Activated B cell treated with CpG ODN at 0.5 μM for 24 hours (primary cell): ENCODE data around the gene TCF7L2. TPM values are rescaled to one million over a fixed set of nuclear protein-coding genes. Genes with fewer than 3 reads are reported as not detected.

ENCODE experiments used
- ATAC-seq: fragments of 200-7000 bp; cut with Tn5 transposase; one replicate; pipeline ENCODE4 v1.10.0; 2021; ENCODE audit warnings: low read depth, mild to moderate bottlenecking, moderate library complexity
- CTCF ChIA-PET: fragments of 350-600 bp; sonication (Branson Sonifier 250); formaldehyde crosslinking; loops from one replicate; lab custom pipeline; 2021; ENCODE audit warnings: antibody characterized with exemption; lab: Charles Lee
- POLR2A ChIA-PET: fragments of 350-600 bp; sonication (Branson Sonifier 250); formaldehyde crosslinking; loops from one replicate; lab custom pipeline; 2021; ENCODE audit warnings: antibody characterized with exemption; lab: Charles Lee
- DNase-seq: peaks from one replicate; pipeline ENCODE4 v3.0.0; 2022
- H3K27ac Mint-ChIP-seq: one replicate; pipeline ENCODE4 v1.8.0; 2020; ENCODE audit warnings: mixed read lengths
- H3K27me3 Mint-ChIP-seq: one replicate; pipeline ENCODE4 v1.8.0; 2021; ENCODE audit warnings: mixed read lengths
- H3K36me3 Mint-ChIP-seq: one replicate; pipeline ENCODE4 v1.8.0; 2021; ENCODE audit warnings: low read depth, mixed read lengths
- H3K4me1 Mint-ChIP-seq: one replicate; pipeline ENCODE4 v1.8.0; 2021; ENCODE audit warnings: mixed read lengths
- H3K4me3 Mint-ChIP-seq: one replicate; pipeline ENCODE4 v1.8.0; 2020; ENCODE audit warnings: mild to moderate bottlenecking, mixed read lengths
- H3K9me3 Mint-ChIP-seq: one replicate; pipeline ENCODE4 v1.8.0; 2020; ENCODE audit warnings: mixed read lengths
- CTCF ChIP-seq: fragments of 200-600 bp; IDR thresholded peaks from one replicate; pipeline ENCODE4 v1.8.0; 2022; ENCODE audit warnings: antibody characterized with exemption, mild to moderate bottlenecking
- intact Hi-C: fragments of 100-400 bp; cut with micrococcal nuclease; formaldehyde crosslinking; loops from one replicate; pipeline ENCODE4 v1.15.1; 2024
- total RNA-seq: library from RNA; stranded (reverse); gene quantifications from 2 replicates; pipeline ENCODE4 v1.2.3, GENCODE V29; 2022

TCF7L2 gene
- total RNA-seq, 1 donor from 2014 or later = 2.2 TPM

GRCh38 chr10:112911206-112911605 lies 38.8 kb upstream of the TCF7L2 start:
- H3K27ac Mint-ChIP-seq = no peak overlapping the region
- ChIA-PET POLR2A (no interaction called here), CTCF (no interaction called here)
- H3K36me3 Mint-ChIP-seq = no peaks in the 10 kb centered on the region
- ATAC-seq (no peak), DNase-seq (no peak)
- H3K9me3 Mint-ChIP-seq = no peaks in the 10 kb centered on the region
- intact Hi-C loops = no loop called here
- H3K27me3 Mint-ChIP-seq = no peaks in the 10 kb centered on the region
- TF ChIP-seq CTCF = no peak
- no peak overlapping the region for H3K4me3 Mint-ChIP-seq
- no peaks in the 10 kb centered on the region for H3K4me1 Mint-ChIP-seq

GRCh38 chr10:112912410-112912928 lies 37.6 kb upstream of the TCF7L2 start:
- Mint-ChIP-seq H3K9me3 (no peaks in the 10 kb centered on the region), H3K27me3 (no peaks in the 10 kb centered on the region), H3K4me1 (no peaks in the 10 kb centered on the region), H3K4me3 (no peak overlapping the region), H3K36me3 (no peaks in the 10 kb centered on the region), H3K27ac (no peak overlapping the region)
- intact Hi-C loops = no loop called here
- ATAC-seq (no peak), DNase-seq (no peak)
- CTCF ChIA-PET = no interaction called here
- no peak for TF ChIP-seq CTCF
- POLR2A ChIA-PET = no interaction called here

GRCh38 chr10:112913255-112913654 lies 36.8 kb upstream of the TCF7L2 start:
- ChIA-PET CTCF (no interaction called here), POLR2A (no interaction called here)
- no peaks in the 10 kb centered on the region for H3K27me3 Mint-ChIP-seq
- H3K4me1 Mint-ChIP-seq = no peaks in the 10 kb centered on the region
- no peak for TF ChIP-seq CTCF
- DNase-seq (no peak), ATAC-seq (no peak)
- no peak overlapping the region for H3K4me3 Mint-ChIP-seq
- intact Hi-C loops = no loop called here
- H3K9me3 Mint-ChIP-seq = no peaks in the 10 kb centered on the region
- no peaks in the 10 kb centered on the region for H3K36me3 Mint-ChIP-seq
- no peak overlapping the region for H3K27ac Mint-ChIP-seq

- Mint-ChIP-seq H3K9me3 (no peaks in the 10 kb centered on the region), H3K36me3 (no peaks in the 10 kb centered on the region), H3K4me3 (no peak overlapping the region), H3K27me3 (no peaks in the 10 kb centered on the region), H3K4me1 (no peaks in the 10 kb centered on the region), H3K27ac (no peak overlapping the region)
- ChIA-PET CTCF (no interaction called here), POLR2A (no interaction called here)
- ATAC-seq (no peak), DNase-seq (no peak)
- intact Hi-C loops = no loop called here
- TF ChIP-seq CTCF = no peak
These were observed 36.3 kb upstream of the TCF7L2 start for GRCh38 chr10:112913661-112914287.

GRCh38 chr10:112914288-112914952 lies 35.6 kb upstream of the TCF7L2 start:
- Mint-ChIP-seq H3K4me3 (no peak overlapping the region), H3K4me1 (no peaks in the 10 kb centered on the region), H3K9me3 (no peaks in the 10 kb centered on the region), H3K36me3 (no peaks in the 10 kb centered on the region), H3K27me3 (no peaks in the 10 kb centered on the region), H3K27ac (no peak overlapping the region)
- intact Hi-C loops = no loop called here
- ChIA-PET CTCF (no interaction called here), POLR2A (no interaction called here)
- no peak for TF ChIP-seq CTCF
- ATAC-seq (no peak), DNase-seq (no peak)
